Lung (tissue), 12 donors: ENCODE measurements around the gene FCRLB. TPM values are rescaled to one million over a fixed set of nuclear protein-coding genes. Genes with fewer than 3 reads are reported as not detected.

ENCODE experiments used
- ATAC-seq: fragments of 200-7000 bp; cut with Tn5 transposase; one replicate; pipeline ENCODE4 v1.9.1; 2020; ENCODE audit warnings: moderate number of reproducible peaks; ENCODE audit not compliant: insufficient read depth, low FRiP score
- DNase-seq, 3 donors: peaks; one replicate each; pipeline ENCODE4 v3.0.0-alpha.2; 2013 to 2017
- H3K27ac ChIP-seq, 2 donors: one replicate each; pipeline ENCODE4 v1.5.1; 2013; ENCODE audit warnings: mild to moderate bottlenecking in 2 of 2, moderate library complexity in 2 of 2, control low read depth in 1 of 2, inconsistent platforms in 1 of 2, low read depth in 1 of 2, low read length in 1 of 2
- H3K27me3 ChIP-seq, 3 donors: one replicate each; pipeline ENCODE4 v1.5.1; 2013; ENCODE audit warnings: low read length in 2 of 3; ENCODE audit not compliant: control insufficient read depth in 3 of 3, insufficient read depth in 3 of 3
- H3K36me3 ChIP-seq, 4 donors: one replicate each; pipeline ENCODE4 v1.5.1; 2013; ENCODE audit warnings: low read length in 4 of 4, mild to moderate bottlenecking in 1 of 4, moderate library complexity in 1 of 4; ENCODE audit not compliant: control insufficient read depth in 4 of 4, insufficient read depth in 4 of 4
- H3K4me1 ChIP-seq, 5 donors: one replicate each; pipeline ENCODE4 v1.5.1; 2013; ENCODE audit warnings: low read length in 5 of 5, mild to moderate bottlenecking in 2 of 5, moderate library complexity in 1 of 5; ENCODE audit not compliant: control insufficient read depth in 5 of 5, insufficient read depth in 5 of 5
- H3K4me3 ChIP-seq: one replicate; pipeline ENCODE4 v1.5.1; 2013; ENCODE audit warnings: mild to moderate bottlenecking, control low read depth, moderate library complexity
- H3K9ac ChIP-seq, 2 donors: one replicate each; pipeline ENCODE4 v1.5.1; 2013; ENCODE audit warnings: low read length in 2 of 2, control low read depth in 1 of 2; ENCODE audit not compliant: insufficient read depth in 1 of 2
- H3K9me3 ChIP-seq, 4 donors: one replicate each; pipeline ENCODE4 v1.5.1; 2013; ENCODE audit warnings: low read length in 3 of 4, mild to moderate bottlenecking in 1 of 4, moderate library complexity in 1 of 4; ENCODE audit not compliant: control insufficient read depth in 4 of 4, insufficient read depth in 3 of 4
- WGBS, 2 donors: extraction: QIAGEN DNeasy Blood & Tissue Kit; methylation state at CpG; one replicate each; pipeline ENCODE4 v1.1.7; 2013; 5-methylcytosine and 5-hydroxymethylcytosine counted together
- polyA plus RNA-seq, 2 donors: library from polyadenylated mRNA; stranded (reverse); fragments of 200-250 nt; gene quantifications; one replicate each; pipeline ENCODE4 v1.2.1, GENCODE V29; 2013
- total RNA-seq, 2 donors: library from RNA; depleted of rRNA in 1 of 2; stranded (reverse); fragments of >200 nt in 1 of 2; gene quantifications; one replicate each; pipeline ENCODE4 v1.2.1, GENCODE V29; 2014 to 2021
- TF ChIP-seq, protein P1 (sequence below): IDR thresholded peaks from 2 replicates; pipeline ENCODE4 v1.5.1; 2012; ENCODE audit warnings: mild to moderate bottlenecking; ENCODE audit errors: control extremely low read depth, extremely low read depth
- donor health status: control.
- donor health status: control.
- donor health status: Bipolar disorder and iron deficiency.
- donor health status: healthy.
- donor health status: DM: yes; HTN: yes; CAD: no.

The FCRLB gene
- total and polyA plus RNA-seq, 4 donors: 0.34 to 0.90 (median 0.72) TPM

DNA sequence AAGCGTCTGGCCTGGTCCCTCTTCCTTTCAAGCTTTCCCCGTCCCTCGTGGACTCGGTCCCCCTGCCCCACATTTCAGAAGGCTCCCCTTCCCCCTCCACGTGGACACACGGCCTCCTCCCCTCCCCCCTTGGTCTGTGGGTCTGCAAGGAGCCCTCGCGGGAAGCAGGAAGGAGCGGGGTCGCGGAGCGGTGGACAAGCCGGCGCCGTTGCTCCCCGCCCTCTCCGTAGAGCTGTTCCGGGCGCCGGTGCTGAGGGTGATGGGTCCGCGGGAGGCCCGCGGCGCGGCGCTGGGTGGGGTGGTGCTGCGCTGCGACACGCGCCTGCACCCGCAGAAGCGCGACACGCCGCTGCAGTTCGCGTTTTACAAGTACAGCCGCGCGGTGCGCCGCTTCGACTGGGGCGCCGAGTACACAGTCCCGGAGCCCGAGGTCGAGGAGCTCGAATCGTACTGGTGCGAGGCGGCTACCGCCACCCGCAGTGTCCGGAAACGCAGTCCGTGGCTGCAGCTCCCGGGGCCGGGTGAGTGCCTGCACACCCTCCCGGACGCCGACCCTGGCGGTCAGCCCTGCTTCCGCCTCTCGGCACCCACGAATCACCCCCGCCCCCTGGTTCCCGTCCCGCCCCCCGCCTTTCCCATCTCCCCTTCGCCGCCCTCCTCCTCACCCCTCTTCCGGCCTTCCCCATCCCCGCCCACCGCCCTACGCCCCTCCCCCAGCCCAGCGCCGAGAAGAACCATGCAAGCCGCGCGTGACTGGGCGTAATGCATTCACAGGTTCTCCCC, 5.3 kb downstream of the FCRLB start:
- peak overlapping the region; percentile 74 for H3K4me3 ChIP-seq
- H3K9ac ChIP-seq: peak overlapping the region; percentile 57 to 65
- H3K27ac ChIP-seq: peak overlapping the region; percentile 68 to 85
- H3K27me3 ChIP-seq: peaks cover 0 to 4% (median 0%) of the 10 kb centered on the region in 3 donors
- H3K36me3 ChIP-seq: no peaks in the 10 kb centered on the region
- H3K4me1 ChIP-seq: peaks cover 0 to 9% (median 0%) of the 10 kb centered on the region in 5 donors
- ATAC-seq (peak; percentile 91), DNase-seq (peak; percentile 92 to 94 (median 93))
- no peaks in the 10 kb centered on the region for H3K9me3 ChIP-seq
- TF ChIP-seq, protein P1, sequence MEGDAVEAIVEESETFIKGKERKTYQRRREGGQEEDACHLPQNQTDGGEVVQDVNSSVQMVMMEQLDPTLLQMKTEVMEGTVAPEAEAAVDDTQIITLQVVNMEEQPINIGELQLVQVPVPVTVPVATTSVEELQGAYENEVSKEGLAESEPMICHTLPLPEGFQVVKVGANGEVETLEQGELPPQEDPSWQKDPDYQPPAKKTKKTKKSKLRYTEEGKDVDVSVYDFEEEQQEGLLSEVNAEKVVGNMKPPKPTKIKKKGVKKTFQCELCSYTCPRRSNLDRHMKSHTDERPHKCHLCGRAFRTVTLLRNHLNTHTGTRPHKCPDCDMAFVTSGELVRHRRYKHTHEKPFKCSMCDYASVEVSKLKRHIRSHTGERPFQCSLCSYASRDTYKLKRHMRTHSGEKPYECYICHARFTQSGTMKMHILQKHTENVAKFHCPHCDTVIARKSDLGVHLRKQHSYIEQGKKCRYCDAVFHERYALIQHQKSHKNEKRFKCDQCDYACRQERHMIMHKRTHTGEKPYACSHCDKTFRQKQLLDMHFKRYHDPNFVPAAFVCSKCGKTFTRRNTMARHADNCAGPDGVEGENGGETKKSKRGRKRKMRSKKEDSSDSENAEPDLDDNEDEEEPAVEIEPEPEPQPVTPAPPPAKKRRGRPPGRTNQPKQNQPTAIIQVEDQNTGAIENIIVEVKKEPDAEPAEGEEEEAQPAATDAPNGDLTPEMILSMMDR: no peak
- 0% methylated on average over 48 to 82 of the region's 83 CpGs for WGBS, 2 donors

DNA sequence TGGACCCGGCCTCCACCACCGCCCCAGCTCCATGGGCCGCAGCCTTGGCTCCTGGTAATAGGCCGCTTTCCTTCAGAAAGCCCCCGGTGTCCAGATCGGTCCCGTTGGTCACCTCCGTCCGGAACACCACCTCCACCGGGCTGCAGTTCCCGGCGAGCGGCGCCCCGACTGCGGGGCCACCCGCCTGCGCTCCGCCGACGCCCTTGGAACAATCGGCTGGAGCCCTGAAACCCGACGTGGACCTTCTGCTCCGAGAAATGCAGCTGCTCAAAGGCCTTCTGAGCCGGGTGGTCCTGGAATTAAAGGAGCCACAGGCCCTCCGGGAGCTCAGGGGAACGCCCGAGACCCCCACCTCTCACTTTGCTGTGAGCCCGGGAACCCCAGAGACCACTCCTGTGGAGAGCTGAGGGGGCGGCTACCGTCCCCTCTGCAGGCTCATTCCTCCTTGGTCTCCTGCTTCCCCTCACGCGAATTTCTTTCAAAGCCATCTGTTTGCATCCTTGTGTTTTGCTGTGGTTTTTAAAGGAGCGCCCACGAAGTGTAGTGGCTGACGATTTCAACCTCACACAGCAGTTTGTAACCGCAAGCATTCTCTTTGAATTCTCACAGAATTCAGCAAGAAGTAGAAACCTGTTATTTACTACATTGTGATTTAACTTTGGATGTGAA, 6.0 kb downstream of the FCRLB start:
- Histone ChIP-seq H3K4me1 (peaks cover 0 to 9% (median 0%) of the 10 kb centered on the region in 5 donors), H3K9ac (peak overlapping the region; percentile 57 to 65), H3K4me3 (peak overlapping the region; percentile 56), H3K27ac (peak overlapping the region; percentile 55 to 68), H3K27me3 (peaks cover 0 to 7% (median 2%) of the 10 kb centered on the region in 3 donors), H3K36me3 (no peaks in the 10 kb centered on the region), H3K9me3 (no peaks in the 10 kb centered on the region)
- TF ChIP-seq, protein P1: no peak
- ATAC-seq: no peak
- WGBS, 2 donors: 3 to 4% methylated on average over 38 of the region's 38 CpGs
- peak in 2 of 3 donors; percentile 34 to 49 for DNase-seq

DNA sequence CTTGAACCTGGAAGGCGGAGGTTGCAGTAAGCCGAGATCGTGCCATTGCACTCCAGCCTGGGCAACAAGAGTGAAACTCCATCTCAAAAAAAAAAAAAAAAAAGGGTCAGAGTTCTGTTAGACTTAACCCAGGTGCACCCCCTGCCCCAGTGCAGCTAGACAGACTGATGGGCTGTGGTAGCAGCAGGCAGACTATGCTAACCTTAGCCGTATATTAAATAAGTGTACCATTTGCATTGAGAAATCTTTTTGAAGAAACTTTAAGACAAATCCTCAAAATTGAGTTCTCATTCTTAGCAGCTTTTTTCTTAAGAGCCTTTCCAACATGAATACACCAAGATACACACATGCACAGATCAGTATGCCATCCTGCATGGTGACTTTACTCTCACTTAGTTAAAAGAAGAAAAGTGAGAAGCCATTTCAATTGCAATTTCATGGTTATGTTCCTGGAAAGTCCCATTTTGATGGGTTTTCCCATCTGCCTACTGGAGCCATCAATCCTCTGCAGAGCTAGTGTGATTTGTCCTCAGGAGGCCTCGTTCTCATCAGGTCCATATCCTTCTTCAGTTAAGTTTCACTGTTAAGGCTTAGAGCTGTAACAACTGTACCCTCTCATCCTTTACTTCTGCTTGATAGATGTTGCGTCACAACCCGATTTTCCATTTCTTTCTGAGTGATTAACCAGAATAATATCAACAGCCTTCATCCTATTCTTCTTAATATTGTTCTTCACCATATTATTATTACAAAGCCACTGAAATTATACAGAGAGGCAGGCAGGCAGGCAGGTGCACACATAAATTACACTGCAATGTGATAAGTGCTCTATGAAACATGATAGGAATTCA, 7.3 kb downstream of the FCRLB start:
- DNase-seq: no peak
- Histone ChIP-seq H3K4me1 (peaks cover 0 to 9% (median 0%) of the 10 kb centered on the region in 5 donors), H3K4me3 (no peak overlapping the region), H3K9me3 (no peaks in the 10 kb centered on the region), H3K27me3 (peaks cover 0 to 12% (median 5%) of the 10 kb centered on the region in 3 donors), H3K27ac (no peak overlapping the region), H3K36me3 (no peaks in the 10 kb centered on the region), H3K9ac (no peak overlapping the region)
- ATAC-seq: no peak
- TF ChIP-seq, protein P1: no peak
- 60 to 84% methylated on average over 4 to 5 of the region's 7 CpGs for WGBS, 2 donors
